Measurements from ENCODE around the gene FANK1.

The FANK1 gene

DNA sequence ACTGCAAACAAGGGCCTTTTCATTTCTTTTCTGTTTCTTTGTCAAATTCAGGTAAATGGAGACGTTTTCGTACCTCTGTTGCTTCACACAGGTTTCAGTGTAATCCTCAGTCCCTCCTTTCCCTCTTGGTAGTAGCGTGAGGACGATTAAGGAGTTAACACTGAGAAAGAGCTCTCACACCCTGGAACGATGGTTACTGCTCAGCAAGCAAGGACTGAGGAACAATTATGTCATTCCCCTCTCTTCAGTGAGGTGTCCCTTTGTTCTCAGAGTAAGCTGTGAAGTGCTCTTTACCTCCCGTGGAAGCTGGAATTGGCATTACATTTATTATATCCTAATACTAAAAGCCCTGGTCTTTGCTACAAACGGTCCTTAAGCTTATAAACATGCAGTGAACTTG is 95.9 kb downstream of the FANK1 start:
- no peak for DNase-seq

DNA sequence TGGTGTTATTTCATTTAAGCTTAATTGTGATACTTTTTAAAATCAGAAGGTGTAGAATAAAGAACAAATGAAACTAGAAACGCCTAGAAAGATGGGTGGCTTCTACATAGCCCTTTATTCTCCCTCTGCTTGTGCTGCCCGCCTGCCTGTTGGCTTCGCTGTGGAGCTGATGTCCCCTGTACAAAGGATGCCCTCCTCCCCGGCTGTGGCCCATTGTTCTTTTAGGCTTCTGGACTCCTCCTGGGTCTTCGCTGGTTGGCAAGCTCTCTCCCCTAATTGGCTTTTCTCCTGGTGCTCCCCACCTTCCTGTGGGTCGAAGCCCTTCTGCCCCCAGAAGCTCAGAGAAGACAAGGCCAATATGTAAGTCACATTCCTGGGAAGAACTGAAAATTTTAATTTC is 98.2 kb downstream of the FANK1 start:
- DNase-seq, result no peak

DNA sequence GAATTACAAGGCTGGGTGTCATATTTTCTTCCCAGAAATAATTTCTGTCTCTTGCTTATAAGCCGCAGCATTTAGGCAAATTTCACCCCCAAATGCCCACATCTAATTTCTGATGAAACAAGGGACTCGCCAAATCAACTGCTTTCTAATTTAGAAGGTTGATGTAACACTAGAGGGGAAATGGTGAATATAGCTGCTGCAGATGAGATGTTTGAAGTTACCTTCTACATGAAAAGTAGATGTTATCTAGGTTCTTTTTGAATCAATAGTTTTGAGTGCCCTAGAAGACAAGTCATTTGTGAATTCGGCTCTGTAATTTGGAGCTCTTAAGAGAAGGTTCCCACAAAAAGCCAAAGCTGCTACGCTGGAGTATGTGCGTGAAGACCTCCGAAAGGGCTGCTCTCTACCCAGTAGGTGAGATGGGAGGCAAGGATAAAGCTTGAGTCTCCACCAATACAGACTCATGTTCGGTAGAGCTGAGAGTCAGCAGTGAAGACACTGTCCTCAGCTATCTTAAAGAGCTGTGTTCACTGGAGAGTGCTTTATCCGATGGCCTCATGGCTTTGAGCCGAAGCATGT is 99.5 kb downstream of the FANK1 start:
- no peak for DNase-seq

DNA sequence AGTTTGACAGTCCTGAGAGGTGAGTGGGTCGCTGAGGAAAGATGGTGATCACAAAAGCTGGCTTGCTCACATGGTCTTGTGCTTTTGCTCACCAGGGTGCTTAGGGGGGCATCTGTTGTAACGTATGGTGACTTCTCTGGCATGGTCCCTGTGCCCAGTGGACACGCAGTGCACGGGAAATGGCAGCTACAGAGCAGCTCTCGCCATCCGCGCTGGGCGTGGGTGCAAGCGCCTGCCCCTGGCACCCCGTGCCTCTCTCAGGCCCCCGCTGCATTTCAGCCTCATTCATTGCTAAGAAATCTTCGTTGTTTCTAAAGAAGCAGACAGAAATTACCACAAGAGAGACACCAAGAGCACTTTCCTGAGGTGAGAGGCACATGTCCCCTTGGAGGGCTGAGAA is 101.2 kb downstream of the FANK1 start:
- DNase-seq, result peak; percentile 36

DNA sequence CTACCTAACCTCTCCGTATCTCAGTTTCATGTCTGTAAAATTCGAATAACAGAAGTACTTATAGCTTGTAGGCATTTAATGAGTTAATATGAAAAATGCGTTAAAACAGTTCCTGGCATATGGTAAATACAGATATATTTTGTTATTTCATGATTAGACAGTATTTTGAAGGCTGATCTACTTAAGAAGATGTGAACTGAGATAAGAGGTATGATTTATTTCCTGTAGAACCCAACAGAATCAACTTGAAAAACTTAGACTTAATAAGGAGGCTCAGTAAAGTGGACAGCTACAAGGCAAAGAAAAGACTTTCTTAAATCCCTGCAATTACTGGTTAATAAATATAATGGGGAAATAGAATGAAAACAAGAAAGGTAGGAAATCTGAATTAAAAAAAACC is 103.3 kb downstream of the FANK1 start:
- DNase-seq, result no peak

DNA sequence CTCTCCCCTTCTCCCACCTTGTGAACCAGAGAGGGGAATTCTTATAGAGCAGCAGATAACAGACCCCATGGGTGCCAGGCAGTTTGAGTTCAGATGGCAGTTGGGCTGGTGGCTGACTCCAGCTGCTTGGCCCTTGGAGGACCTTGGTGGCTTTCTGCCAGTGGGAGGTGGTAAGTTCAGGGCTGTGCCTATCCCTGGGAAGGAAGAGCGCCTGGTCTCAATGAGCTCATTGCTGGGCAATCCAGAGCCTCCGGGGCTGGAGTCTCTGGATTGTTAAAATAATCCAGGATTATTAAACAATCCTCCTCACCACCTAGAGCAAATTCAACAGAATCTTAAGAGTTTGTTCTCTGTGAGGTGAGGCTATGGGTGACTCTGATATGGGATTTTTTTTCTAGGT is 105.2 kb downstream of the FANK1 start:
- DNase-seq, result no peak

DNA sequence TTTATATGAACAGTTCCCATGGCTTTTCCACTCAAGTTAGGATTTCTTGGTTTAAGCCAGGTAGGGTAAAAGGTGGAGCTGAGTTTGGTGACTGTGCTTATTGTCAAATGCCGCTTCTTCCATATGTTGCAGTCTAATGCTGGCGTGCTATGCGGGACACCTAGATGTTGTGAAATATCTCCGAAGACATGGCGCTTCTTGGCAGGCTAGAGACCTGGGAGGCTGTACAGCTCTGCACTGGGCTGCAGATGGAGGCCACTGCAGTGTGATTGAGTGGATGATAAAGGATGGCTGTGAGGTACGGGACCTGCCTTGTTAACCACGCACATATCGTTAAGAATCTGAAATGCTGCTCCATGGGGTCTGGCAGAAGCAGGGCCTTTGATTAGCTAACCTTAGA is 108.4 kb downstream of the FANK1 start:
- no peak for DNase-seq

DNA sequence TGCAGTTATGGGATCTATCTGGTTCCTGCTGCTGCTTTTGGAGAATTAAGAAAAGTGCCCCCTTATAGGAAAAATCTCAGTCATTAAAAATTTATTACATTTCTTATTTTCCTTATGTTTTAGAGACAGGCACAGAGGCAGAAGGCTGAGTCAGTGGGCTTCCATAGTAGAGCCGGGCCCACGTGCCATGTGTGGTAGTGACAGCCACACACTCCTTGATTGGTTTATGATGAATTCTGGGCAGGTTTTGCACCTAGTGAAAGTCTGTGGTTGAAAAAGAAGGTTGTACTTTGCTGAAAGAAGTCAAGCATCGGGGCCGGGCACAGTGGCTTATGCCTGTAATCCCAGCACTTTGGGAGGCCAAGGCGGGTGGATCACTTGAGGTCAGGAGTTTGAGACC is 109.9 kb downstream of the FANK1 start:
- no peak for DNase-seq

DNA sequence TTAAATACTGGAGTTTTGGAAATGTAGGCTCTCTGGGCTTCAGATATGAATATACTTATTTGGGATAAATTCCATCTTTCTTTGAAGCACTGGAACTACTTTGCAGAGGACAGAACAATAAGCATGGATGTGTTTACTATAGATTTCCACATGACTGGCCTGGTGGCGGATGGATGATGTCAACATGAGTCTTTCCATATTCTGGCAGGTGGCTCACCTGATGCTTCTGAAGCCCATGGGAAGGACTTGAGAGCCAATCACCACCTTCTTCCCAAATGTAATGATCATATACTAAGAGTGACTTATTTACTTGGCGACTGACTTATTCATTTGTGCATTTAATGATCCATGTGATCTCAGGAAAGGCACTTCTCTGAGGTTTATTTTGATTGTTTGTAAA is 110.5 kb downstream of the FANK1 start:
- no peak for DNase-seq

DNA sequence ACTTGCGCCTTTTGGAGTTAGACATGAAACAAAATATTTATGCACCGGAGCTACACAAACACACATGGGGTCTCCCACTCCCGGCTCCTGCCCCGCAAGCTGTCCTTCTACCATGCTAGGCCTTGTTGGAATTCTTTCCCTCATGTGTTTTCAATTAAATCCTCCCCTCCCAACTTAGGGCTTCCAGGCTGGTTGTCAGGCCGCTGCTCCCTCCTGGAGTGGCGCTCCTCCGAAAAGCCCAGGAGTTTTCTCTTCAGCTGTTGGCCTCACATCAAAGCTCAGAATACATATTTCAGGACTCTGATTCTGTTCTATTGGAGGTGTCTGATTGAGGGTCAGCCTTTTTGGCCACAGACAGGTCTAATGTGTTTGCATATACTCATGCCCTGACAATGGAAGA is 113.3 kb downstream of the FANK1 start:
- no peak for DNase-seq

DNA sequence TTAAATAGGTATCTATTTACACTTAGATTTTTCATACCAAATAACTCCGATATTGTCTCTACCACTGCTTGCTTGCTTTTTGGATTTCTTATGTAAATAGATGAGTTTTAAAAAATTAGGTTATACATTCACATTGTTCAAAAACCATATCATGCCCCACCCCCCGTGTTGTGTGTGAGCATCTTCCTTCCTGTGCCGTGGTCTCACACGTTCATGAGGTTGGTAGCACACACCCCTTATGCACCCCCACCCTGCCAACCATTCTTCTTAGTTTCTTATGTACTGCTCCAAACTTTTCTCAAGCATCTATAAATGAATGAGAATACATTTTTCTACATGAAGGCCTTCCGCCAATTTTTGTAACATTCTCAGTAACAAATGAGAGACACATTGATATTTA is 115.6 kb downstream of the FANK1 start:
- DNase-seq, result no peak

DNA sequence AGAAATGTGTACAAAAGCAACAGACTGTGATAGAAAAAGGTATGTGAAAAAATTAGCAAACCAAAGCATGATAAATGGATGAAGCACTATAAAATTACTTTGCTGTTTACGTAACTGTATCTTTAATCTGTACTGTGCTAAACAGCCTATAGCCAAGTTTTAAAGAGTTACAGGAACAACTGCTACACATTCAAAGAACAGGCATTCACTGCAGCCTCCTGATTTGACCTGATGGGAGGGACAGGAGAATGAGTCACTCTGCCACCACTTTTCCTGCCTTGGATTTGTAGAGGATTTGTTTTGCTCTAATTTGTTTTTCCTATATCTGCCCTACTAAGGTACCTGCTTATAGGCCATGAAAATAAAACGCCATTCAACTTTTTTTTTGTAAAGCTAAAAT is 116.1 kb downstream of the FANK1 start:
- DNase-seq, result no peak

DNA sequence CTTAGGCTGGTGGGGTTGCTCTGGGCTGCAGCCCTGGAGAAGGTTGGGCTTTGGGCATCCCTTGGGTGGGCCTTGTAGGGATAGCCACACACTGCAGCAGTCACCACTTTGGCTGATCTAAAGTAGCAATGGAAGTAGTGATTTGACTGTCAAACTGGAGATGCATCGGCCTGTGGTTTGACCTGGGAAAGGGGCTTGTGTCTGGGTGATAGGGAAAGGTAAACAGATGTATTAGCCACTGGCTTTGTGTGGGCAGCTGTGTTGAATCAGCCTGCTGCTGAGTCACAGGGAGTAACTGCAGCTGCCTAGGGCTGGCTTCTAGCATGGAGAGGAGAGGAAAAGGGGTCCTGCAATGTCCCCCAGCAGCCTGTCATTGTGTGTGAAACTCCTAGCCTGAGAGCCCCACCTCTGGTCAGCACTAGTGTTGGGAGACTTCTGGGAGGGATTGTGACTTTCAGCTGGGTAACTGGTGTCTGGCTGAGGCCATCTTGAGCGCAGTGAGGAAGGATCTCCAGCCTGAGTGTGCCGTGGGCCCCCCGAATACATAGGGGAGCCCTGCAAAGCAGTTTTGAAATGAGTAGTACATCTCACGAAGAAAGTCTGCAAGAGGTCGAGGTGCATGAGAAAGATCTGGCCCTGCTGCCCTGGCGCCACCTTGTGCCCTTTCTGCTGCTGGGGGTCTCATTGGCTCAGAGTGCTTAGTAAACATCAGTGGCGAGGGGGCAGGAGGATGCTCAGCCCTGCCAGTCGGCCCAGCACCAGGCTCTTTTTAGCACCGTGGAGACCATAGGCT is 117.3 kb downstream of the FANK1 start:
- DNase-seq, result no peak

DNA sequence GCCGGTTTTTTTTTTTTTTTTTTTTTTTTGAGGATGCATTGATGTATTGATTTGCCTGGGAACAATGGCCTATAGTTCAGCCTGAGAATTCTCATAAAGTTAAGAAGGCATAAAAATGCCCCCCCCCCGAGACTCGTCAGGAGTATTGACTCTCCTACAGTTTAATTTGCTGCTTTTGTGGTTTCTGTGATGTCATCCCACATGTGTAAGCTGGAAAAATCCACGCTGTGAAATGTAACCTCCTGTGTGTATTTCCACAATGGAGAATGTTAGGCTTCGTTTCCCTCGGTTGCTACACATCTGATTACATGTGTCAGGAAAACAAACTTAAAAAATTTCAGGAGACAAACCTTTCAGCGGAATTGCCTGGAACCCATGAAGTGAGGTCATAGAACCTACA is 117.9 kb downstream of the FANK1 start:
- DNase-seq, result no peak

DNA sequence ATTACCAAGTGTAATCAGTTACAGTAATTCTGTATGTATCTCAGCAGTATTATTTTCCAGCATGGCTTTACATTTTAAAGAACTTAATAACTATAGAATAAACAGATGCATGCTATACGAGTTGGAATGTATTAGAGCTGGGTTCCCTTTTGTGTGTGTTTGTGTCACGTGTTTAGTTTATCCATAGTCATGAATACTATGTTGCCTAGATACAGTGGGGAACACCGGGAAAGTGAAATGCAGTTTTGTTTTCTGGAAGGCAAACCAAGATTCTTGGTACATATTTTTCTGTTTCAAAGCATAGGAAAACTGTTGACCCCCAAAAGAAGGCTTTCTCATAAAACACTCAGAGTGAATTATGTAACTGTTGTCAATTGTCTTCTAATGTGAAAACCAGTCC is 119.0 kb downstream of the FANK1 start:
- DNase-seq, result no peak

DNA sequence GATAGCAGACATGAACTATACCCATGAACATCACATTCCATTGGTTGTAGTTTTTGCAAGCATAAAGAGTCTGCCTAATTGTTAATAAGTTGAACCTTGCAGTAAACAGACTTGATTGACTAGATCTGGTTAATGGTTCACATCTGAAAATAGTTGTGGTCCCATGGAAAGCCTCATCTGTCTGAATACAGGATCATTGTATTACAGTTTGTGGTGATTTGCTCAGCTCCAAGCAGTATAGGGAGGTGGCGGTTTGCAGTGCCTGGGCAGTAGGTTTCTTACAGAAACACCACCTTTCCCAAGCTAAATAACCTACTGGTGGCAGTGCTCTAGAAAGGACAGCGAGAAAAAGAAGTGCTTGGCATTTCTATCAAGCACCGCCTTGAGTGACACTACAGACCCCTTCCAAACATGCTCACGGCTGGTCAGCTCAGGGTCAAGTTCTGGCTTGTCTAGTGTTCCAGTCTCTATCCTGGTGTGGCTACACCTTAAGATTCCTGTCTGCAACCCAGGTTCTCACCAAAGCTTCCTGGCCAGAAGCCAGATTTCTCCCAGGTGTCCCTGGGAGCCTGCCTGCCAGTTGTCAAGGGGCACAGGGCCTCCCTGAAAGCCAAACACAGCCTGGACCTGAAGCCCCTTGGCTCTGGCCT is 119.9 kb downstream of the FANK1 start:
- DNase-seq, result no peak

DNA sequence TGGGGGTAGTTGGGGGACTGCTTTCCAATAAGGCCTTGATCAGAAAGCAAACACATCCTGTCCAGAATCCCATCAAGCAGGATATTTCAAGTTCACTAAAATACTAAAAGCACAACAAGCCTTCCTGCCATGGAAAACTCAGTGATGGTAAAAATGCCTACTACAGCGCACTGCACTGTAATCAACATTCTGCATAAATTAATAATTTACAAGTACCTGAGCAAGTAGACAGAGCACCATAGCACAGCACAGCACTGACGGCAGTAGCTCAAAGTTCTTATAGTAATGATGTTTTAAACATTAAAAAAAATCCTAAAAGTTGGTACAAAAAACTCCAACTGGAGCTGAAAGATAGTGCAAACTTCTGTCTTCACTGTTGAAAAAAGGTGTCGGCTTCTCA is 120.5 kb downstream of the FANK1 start:
- DNase-seq, result no peak

DNA sequence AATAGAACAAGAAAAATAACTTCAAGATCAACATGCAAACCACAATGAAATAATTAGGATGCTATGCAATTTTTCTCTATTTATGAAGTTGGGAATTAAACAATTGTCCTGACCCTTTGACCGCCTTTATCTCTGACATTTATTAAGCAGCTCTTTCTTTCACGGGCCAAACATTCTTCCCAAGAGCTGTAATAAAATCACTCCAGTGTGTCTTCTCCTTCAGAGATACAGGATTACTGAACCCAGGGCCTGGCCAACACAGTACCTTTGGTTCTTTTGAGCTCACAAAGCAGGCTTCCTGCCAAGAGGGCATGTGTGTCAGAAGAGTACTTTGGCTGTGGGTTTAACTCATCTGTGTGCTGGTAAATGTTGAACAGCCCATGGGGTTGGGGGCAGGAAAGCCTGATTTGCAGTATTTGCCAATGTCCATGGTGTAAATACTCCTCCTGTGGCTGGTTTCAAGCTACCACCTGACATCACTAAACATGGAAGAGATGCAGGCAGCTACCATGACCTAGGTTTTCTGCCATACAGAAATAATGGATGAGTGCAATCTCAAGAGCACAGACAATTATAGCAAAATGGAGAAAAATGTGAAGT is 121.7 kb downstream of the FANK1 start:
- DNase-seq, result no peak

DNA sequence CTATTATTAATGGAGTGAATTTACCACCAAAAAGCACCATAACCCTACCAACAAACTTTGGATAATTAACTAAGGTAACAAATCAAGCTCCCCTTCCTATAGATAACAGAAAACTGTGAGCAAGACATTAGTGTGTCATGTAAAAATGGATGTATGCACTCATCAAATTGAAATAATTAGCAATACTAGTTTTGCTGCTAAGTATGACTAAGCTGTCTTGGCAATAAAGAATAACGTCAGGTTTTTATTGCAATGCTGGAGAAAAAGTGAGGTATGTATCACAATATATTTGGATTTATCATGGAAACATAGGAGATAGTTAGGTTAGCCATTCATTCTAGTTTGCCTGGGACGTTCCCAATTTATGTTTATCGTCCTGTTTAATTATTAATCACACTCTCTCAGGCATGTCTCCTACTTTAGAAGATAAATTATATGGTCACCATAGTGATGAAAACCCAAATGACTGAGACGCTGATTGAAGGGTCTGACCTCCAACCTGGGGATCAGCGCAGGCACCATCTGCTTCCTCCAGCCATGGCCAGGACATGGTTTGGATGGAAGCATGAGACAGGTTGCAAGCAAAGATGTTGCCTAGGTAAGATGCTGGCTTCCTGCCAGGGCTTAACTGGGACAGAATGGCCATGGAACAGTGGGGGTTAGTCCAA is 125.6 kb downstream of the FANK1 start:
- DNase-seq, result no peak

DNA sequence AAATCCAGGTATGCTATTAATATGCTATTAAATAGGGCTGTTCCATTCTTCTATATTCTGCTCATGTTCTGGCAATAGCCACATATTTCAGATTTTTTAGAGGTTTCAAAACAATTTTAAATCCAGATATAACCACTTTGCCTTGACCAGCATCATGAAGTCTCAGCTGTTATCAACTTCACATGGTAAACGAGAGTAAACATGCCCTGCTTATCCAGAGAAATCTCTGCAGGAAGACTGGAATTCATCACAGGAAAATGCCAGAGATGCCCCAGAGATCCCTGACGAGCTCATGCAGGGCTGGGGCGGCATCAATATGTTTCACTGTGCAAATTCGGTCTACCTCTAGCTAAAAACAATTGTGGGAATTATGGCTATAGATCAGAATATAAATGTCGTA is 126.5 kb downstream of the FANK1 start:
- DNase-seq, result no peak

DNA sequence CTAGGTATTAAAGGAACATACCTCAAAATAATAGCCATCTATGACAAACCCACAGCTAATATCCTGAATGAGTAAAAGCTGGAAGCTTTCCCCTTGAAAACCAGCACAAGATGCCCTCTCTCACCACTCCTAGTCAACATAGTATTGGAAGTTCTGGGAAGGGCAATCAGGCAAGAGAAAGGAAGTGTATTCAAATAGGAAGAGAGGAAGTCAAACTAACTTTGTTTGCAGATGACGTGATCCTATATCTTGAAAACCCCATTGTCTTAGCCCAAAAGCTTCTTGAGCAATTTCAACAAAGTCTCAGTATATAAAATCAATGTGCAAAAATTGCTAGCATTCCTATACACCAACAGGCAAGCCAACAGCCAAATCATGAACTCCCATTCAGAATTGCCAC is 131.3 kb downstream of the FANK1 start:
- DNase-seq, result no peak

DNA sequence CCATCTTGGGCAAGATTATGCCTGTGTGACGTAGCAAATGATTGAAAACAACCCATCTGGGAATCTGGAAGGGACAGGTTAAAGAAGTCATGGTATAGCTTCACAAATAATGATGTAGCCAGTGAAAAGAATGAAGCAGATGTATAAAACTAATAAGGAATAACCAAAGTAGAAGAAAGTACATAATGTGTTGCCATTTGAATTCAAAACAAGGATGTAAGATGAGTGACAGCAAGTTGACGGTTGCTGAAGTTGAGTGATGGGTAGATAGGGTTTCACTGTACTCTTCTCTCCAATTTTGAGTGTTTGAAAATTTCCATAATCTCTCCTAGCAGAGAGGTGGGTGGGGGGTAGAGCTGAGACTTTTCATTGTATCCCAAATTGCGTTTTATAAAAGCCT is 133.6 kb downstream of the FANK1 start:
- DNase-seq, result no peak

DNA sequence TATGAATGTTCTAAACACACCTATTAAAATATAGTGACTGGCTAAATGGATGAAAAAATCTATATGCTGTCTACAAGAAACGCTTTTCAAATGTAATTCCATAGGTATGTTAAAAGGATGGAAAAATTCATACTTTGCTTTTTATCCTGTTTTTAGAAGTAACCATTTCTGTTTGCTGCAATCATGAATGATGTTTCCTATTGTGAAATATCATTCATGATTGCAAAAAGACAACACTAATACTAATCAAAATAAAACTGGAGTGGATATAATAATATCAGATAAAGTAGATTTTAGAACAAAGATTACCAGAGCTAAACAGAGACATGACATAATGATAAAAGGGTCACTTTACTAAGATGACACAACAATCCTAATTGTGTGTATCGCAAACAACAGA is 138.2 kb downstream of the FANK1 start:
- no peak for DNase-seq

DNA sequence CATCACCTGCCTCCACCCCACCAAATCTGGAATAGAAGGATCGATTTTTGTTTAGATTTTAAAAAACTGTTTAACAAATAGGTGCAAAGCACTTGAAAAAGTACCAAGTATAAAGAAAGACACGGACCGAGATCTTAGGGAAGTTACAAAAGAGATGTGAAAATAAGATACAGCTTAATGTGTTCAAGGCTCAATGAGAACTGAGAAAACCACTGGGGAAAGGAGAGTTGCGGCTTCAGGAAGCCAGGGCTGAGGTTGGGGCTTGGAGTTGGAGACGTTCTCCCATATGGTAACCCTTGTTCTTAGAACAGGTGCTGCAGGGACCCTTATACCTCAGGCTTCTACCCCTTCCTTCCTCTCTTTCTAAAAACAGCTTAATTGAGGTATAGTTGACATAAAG is 140.2 kb downstream of the FANK1 start:
- no peak for DNase-seq

Measured in activated CD4-positive, CD25-positive, alpha-beta regulatory T cell treated with anti-CD3 and anti-CD28 coated beads, Interleukin-2, amount 50 U/mL, for 72 hours (primary cell).